GM12878 (cell line): ENCODE measurements around the gene TOP2A. TPM values are rescaled to one million over a fixed set of nuclear protein-coding genes. Genes with fewer than 3 reads are reported as not detected.

Source experiments
- ATAC-seq: fragments of 200-7000 bp; cut with Tn5 transposase; 3 replicates; pipeline ENCODE4 v1.9.1; 2020; ENCODE audit warnings: mild to moderate bottlenecking, moderate library complexity
- BruUV-seq: library from RNA; stranded (reverse); fragments of 400-500 nt; replicated peaks from 2 replicates; lab custom pipeline; 2021; lab: Mats Ljungman, UMichigan
- CTCF ChIA-PET: fragments of 300-600 bp; sonication (Branson Sonifier 250); formaldehyde crosslinking; extraction: SDS; loops from one replicate; lab custom pipeline; 2021; ENCODE audit warnings: inconsistent platforms; lab: Yijun Ruan, JAX
- POLR2A ChIA-PET: fragments of 350-600 bp; formaldehyde crosslinking; extraction: SDS; loops from one replicate; lab custom pipeline; 2021; ENCODE audit warnings: inconsistent platforms; lab: Charles Lee
- RAD21 ChIA-PET: fragments of 300-600 bp; sonication (Branson Sonifier 250); formaldehyde crosslinking; loops from one replicate; lab custom pipeline; 2023; ENCODE audit warnings: antibody characterized with exemption; ENCODE audit not compliant: unreplicated experiment; lab: Charles Lee
- SMC1A ChIA-PET: fragments of 300-600 bp; sonication (Branson Sonifier 250); formaldehyde crosslinking; loops from one replicate; lab custom pipeline; 2023; ENCODE audit not compliant: unreplicated experiment, uncharacterized antibody; lab: Charles Lee
- DNase-seq: peaks from one replicate; pipeline ENCODE4 v3.0.0-alpha.2; 2011; ENCODE audit warnings: low read depth, low spot score
- FAIRE-seq: peaks from 3 replicates; lab custom pipeline; 2011; peaks lifted over from hg19 to GRCh38; lab: Jason Lieb, UNC
- H2AFZ ChIP-seq: 2 replicates; pipeline ENCODE4 v1.6.0; 2011; ENCODE audit warnings: low read depth, low read length, control low read depth; ENCODE audit not compliant: control insufficient read depth
- H3K27ac ChIP-seq: 2 replicates; pipeline ENCODE4 v1.5.1; 2011; ENCODE audit warnings: control low read depth; ENCODE audit not compliant: control insufficient read depth, insufficient read depth
- H3K27me3 ChIP-seq, 2 experiments: replicated peaks in 1 of 2; 2 replicates each; pipeline versions ENCODE4 v1.6.0 to v1.6.1; 2011; ENCODE audit warnings: low read length in 1 of 2; ENCODE audit not compliant: control insufficient read depth in 2 of 2, insufficient read depth in 2 of 2
- H3K36me3 ChIP-seq, 2 experiments: 2 replicates each; pipeline ENCODE4 v1.5.1; 2011; ENCODE audit warnings: low read length in 1 of 2; ENCODE audit not compliant: control insufficient read depth in 2 of 2, insufficient read depth in 2 of 2
- H3K4me1 ChIP-seq: 2 replicates; pipeline ENCODE4 v1.6.1; 2011; ENCODE audit warnings: mild to moderate bottlenecking, low read length, moderate library complexity, mixed read lengths; ENCODE audit not compliant: control insufficient read depth, insufficient read depth
- H3K4me2 ChIP-seq: 2 replicates; pipeline ENCODE4 v1.6.0; 2011; ENCODE audit warnings: control low read depth; ENCODE audit not compliant: control insufficient read depth, insufficient read depth
- H3K4me3 ChIP-seq: fragments of 200-600 bp; sonication (generic); 2 replicates; pipeline ENCODE4 v1.5.1; 2016
- H3K79me2 ChIP-seq: 2 replicates; pipeline ENCODE4 v1.6.0; 2011; ENCODE audit warnings: low read length; ENCODE audit not compliant: control insufficient read depth, insufficient read depth
- H3K9ac ChIP-seq: 2 replicates; pipeline ENCODE4 v1.8.0; 2011; ENCODE audit warnings: low read length, control low read depth, mixed read lengths; ENCODE audit not compliant: control insufficient read depth, insufficient read depth
- H3K9me3 ChIP-seq: replicated peaks from 3 replicates; pipeline ENCODE4 v1.5.1; 2011; ENCODE audit warnings: mild to moderate bottlenecking, low read length; ENCODE audit not compliant: control insufficient read depth, insufficient read depth
- H4K20me1 ChIP-seq: 2 replicates; pipeline ENCODE4 v1.6.0; 2011; ENCODE audit not compliant: control insufficient read depth, insufficient read depth
- CBFB ChIP-seq: IDR thresholded peaks from 2 replicates; pipeline ENCODE4 v1.6.1; 2016; ENCODE audit warnings: antibody characterized with exemption, low read depth
- CHD4 ChIP-seq: fragments of 200-600 bp; sonication (generic); IDR thresholded peaks from 2 replicates; pipeline ENCODE4 v1.6.1; 2016; ENCODE audit warnings: mild to moderate bottlenecking
- CREB1 ChIP-seq: IDR thresholded peaks from 2 replicates; pipeline ENCODE4 v1.6.1; 2012; ENCODE audit warnings: low read depth, mild to moderate bottlenecking, inconsistent platforms
- EED ChIP-seq: sonication (generic); IDR thresholded peaks from 2 replicates; pipeline ENCODE4 v1.6.1; 2016; ENCODE audit warnings: antibody characterized with exemption, low read depth
- MEF2B ChIP-seq: fragments of 450-650 bp; IDR thresholded peaks from 2 replicates; pipeline ENCODE4 v1.6.1; 2018; ENCODE audit warnings: mild to moderate bottlenecking, moderate library complexity; ENCODE audit not compliant: partially characterized antibody, poor library complexity, severe bottlenecking
- ZZZ3 ChIP-seq: IDR thresholded peaks from 2 replicates; pipeline ENCODE4 v1.6.1; 2011; ENCODE audit warnings: low read depth; ENCODE audit not compliant: control insufficient read depth, insufficient read length
- WGBS: methylation state at CpG from one replicate; pipeline ENCODE4 v1.1.6; 2016; ENCODE audit warnings: low lambda C conversion rate; ENCODE audit not compliant: insufficient replicate concordance, insufficient coverage; ENCODE audit errors: missing lambda C conversion rate; 5-methylcytosine and 5-hydroxymethylcytosine counted together
- in situ Hi-C: fragments of 300-500 bp; cut with MboI; formaldehyde crosslinking; loops from 9 replicates; pipeline ENCODE4 v1.14.3; 2018; ENCODE audit warnings: mixed read lengths
- intact Hi-C: fragments of 100-400 bp; cut with micrococcal nuclease; formaldehyde crosslinking; loops from one replicate; pipeline ENCODE4 v1.14.2; 2022; ENCODE audit not compliant: unreplicated experiment
- polyA plus RNA-seq, 11 experiments: library from polyadenylated mRNA; depleted of rRNA in 4 of 11; unstranded in 6 of 11; stranded (reverse) in 5 of 11; fragments of >200 nt; fragmentation: Nextera tagmentation in 4 of 11; fragmentation: Illumina TruSeq in 1 of 11; extraction: Ambion mirVana in 4 of 11; extraction: Trizol in 1 of 11; gene quantifications; 1 replicate in 1 of 11; 2 replicates in 10 of 11; pipeline versions ENCODE4 v1.2.1 to v1.2.3, GENCODE V29; 2011 to 2016; ENCODE audit warnings: inconsistent platforms in 2 of 11, missing spikeins in 2 of 11, low read depth in 1 of 11
- total RNA-seq, 4 experiments: library from RNA; depleted of rRNA in 3 of 4; stranded (reverse); fragments of >200 nt in 3 of 4; fragmentation: Illumina TruSeq in 1 of 4; extraction: Trizol in 1 of 4; gene quantifications; 2 replicates each; pipeline versions ENCODE4 v1.2.1 to v1.2.3, GENCODE V29; 2013 to 2021
- TF ChIP-seq, protein P1 (sequence below): fragments of 450-650 bp; formaldehyde crosslinking; IDR thresholded peaks from 2 replicates; pipeline ENCODE4 v1.4.0; 2022; ENCODE audit warnings: mild to moderate bottlenecking, moderate library complexity
- TF ChIP-seq, protein P2 (sequence below): IDR thresholded peaks from 2 replicates; pipeline ENCODE4 v1.6.1; 2012; ENCODE audit warnings: improper control_type of control experiment, low read depth, low read length; ENCODE audit not compliant: insufficient replicate concordance

The TOP2A gene
- total and polyA plus RNA-seq, 10 of the 15 experiments (the other 5 are each of a cell fraction or from before 2014, with no cell fraction given), result 117 to 275 (median 232) TPM

DNA sequence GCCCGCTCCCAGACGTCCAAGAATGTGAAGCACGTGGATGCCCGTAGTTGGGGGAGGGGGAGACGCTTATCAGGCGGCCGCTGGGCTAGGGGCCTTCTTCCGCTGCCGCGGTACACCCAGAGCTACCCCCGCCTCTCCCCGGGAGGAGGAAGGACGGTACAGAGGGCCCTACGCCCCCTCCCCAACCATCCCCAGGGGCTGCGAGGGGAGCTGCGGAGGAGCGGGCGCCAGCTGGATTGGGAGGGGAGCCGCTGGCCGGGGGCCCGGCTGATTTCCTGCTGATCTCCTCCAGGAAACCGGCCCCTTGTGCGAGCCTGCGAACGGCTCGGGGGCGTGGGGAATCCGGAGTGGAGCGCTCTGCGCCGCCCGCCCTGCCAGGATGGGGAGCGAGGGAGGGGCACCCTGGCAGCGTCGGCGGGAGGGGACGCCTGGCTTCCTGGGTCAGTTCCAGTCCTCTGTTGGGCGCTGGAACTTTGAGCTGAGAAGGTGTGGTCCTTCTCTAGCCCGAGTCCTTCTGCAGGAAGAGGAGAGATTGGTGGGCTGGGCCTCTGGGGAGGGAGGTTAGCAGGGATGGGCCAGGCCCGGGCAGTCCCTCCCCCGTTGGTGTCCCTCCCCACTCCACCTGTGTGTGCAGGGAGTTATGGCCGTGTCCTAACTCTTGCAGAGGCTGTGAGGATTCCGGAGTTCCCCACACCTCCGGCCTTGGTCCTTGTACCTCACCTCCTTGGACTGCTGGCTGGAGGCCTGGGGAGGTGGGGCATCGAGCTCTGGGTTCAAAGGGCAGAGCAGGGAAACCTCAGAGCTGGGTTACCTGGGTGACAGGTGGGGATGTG lies 72.3 kb downstream of the TOP2A start:
- FAIRE-seq (no peak), DNase-seq (no peak)
- SMC1A ChIA-PET, result interaction anchor here (0.8 to 1.7 kb wide), 8 partner anchors 9 to 52 kb away, joined by 3 to 6 read pairs (median 4); no protein-coding TSS in a partner anchor
- no TSS peak for BruUV-seq
- RAD21 ChIA-PET, result interaction anchor here (0.5 to 2.0 kb wide), 5 partner anchors 9 to 160 kb away, joined by 3 to 4 read pairs (median 3); no protein-coding TSS in a partner anchor
- H3K9me3 ChIP-seq, result no peaks in the 10 kb centered on the region
- intact Hi-C loops, result no loop called here
- peaks cover 56% of the 10 kb centered on the region for H3K79me2 ChIP-seq
- no peak overlapping the region for H3K9ac ChIP-seq
- TF ChIP-seq MEF2B (no peak), ZZZ3 (no peak), CBFB (no peak), CHD4 (no peak), CREB1 (no peak), EED (peak; percentile 16; the same call in 1 of the 2 replicates)
- TF ChIP-seq, protein P1, sequence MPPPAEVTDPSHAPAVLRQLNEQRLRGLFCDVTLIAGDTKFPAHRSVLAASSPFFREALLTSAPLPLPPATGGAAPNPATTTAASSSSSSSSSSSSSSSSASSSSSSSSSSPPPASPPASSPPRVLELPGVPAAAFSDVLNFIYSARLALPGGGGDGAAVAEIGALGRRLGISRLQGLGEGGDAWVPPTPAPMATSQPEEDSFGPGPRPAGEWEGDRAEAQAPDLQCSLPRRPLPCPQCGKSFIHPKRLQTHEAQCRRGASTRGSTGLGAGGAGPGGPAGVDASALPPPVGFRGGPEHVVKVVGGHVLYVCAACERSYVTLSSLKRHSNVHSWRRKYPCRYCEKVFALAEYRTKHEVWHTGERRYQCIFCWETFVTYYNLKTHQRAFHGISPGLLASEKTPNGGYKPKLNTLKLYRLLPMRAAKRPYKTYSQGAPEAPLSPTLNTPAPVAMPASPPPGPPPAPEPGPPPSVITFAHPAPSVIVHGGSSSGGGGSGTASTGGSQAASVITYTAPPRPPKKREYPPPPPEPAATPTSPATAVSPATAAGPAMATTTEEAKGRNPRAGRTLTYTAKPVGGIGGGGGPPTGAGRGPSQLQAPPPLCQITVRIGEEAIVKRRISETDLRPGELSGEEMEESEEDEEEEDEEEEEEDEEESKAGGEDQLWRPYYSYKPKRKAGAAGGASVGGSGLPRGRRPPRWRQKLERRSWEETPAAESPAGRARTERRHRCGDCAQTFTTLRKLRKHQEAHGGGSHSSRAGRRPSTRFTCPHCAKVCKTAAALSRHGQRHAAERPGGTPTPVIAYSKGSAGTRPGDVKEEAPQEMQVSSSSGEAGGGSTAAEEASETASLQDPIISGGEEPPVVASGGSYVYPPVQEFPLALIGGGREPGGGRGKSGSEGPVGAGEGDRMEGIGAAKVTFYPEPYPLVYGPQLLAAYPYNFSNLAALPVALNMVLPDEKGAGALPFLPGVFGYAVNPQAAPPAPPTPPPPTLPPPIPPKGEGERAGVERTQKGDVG (CRISPR knock-in tag), result no peak
- TF ChIP-seq, protein P2, sequence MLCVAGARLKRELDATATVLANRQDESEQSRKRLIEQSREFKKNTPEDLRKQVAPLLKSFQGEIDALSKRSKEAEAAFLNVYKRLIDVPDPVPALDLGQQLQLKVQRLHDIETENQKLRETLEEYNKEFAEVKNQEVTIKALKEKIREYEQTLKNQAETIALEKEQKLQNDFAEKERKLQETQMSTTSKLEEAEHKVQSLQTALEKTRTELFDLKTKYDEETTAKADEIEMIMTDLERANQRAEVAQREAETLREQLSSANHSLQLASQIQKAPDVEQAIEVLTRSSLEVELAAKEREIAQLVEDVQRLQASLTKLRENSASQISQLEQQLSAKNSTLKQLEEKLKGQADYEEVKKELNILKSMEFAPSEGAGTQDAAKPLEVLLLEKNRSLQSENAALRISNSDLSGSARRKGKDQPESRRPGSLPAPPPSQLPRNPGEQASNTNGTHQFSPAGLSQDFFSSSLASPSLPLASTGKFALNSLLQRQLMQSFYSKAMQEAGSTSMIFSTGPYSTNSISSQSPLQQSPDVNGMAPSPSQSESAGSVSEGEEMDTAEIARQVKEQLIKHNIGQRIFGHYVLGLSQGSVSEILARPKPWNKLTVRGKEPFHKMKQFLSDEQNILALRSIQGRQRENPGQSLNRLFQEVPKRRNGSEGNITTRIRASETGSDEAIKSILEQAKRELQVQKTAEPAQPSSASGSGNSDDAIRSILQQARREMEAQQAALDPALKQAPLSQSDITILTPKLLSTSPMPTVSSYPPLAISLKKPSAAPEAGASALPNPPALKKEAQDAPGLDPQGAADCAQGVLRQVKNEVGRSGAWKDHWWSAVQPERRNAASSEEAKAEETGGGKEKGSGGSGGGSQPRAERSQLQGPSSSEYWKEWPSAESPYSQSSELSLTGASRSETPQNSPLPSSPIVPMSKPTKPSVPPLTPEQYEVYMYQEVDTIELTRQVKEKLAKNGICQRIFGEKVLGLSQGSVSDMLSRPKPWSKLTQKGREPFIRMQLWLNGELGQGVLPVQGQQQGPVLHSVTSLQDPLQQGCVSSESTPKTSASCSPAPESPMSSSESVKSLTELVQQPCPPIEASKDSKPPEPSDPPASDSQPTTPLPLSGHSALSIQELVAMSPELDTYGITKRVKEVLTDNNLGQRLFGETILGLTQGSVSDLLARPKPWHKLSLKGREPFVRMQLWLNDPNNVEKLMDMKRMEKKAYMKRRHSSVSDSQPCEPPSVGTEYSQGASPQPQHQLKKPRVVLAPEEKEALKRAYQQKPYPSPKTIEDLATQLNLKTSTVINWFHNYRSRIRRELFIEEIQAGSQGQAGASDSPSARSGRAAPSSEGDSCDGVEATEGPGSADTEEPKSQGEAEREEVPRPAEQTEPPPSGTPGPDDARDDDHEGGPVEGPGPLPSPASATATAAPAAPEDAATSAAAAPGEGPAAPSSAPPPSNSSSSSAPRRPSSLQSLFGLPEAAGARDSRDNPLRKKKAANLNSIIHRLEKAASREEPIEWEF, result peak; percentile 0
- TF ChIP-seq, all 136 proteins: peak for 2
- H3K4me3 ChIP-seq, result peak overlapping the region; percentile 8; the same call in 1 of the 2 replicates
- ChIA-PET POLR2A (no interaction called here), CTCF (interaction anchor here (1.5 to 3.6 kb wide), 4 partner anchors 9 to 28 kb away, joined by 3 to 16 read pairs (median 4); no protein-coding TSS in a partner anchor)
- in situ Hi-C loops, result no loop called here
- peaks cover 6 to 25% of the 10 kb centered on the region in 2 experiments for H3K36me3 ChIP-seq
- H3K27ac ChIP-seq, result no peak overlapping the region; the same call in 1 of the 2 replicates
- peak overlapping the region; percentile 65 for H3K4me2 ChIP-seq
- WGBS, result 51% methylated on average over 37 of the region's 45 CpGs
- ATAC-seq, result no peak
- no peak overlapping the region for H2AFZ ChIP-seq
- no peaks in the 10 kb centered on the region for H4K20me1 ChIP-seq
- H3K4me1 ChIP-seq, result peaks cover 43% of the 10 kb centered on the region
- no peaks in the 10 kb centered on the region for H3K27me3 ChIP-seq
